GM21737 (cell line): ENCODE results near the gene MGAT3.

Experiments
- ATAC-seq: cut with Tn5 transposase; IDR thresholded peaks from one replicate; pipeline ENCODE4 v1.9.1; 2021; ENCODE audit warnings: mild to moderate bottlenecking, moderate library complexity; ENCODE audit not compliant: unreplicated experiment

Gene MGAT3

GRCh38 chr22:39448205-39449054 lies 8.4 kb upstream of the MGAT3 start:
- ATAC-seq, result no peak

GRCh38 chr22:39449708-39450107 lies 7.1 kb upstream of the MGAT3 start:
- ATAC-seq, result no peak

GRCh38 chr22:39450258-39450955 lies 6.4 kb upstream of the MGAT3 start:
- ATAC-seq, result no peak

GRCh38 chr22:39452740-39453040 lies 4.1 kb upstream of the MGAT3 start:
- ATAC-seq, result no peak

- ATAC-seq, result no peak
These were observed 2.9 kb upstream of the MGAT3 start for GRCh38 chr22:39453765-39454378.

GRCh38 chr22:39454385-39454871 lies 2.4 kb upstream of the MGAT3 start:
- no peak for ATAC-seq

- no peak for ATAC-seq
These were observed 365 bp downstream of the MGAT3 start for GRCh38 chr22:39457198-39457555.

GRCh38 chr22:39457556-39458443 lies 988 bp downstream of the MGAT3 start:
- ATAC-seq, result no peak

GRCh38 chr22:39458444-39459083 lies 1.8 kb downstream of the MGAT3 start:
- ATAC-seq, result no peak

GRCh38 chr22:39459681-39460080 lies 2.9 kb downstream of the MGAT3 start:
- no peak for ATAC-seq

- ATAC-seq, result no peak
These were observed 5.8 kb downstream of the MGAT3 start for GRCh38 chr22:39462443-39463221.

GRCh38 chr22:39463277-39463676 lies 6.5 kb downstream of the MGAT3 start:
- no peak for ATAC-seq

GRCh38 chr22:39463931-39464390 lies 7.1 kb downstream of the MGAT3 start:
- ATAC-seq, result no peak

- ATAC-seq, result no peak
These were observed 9.6 kb downstream of the MGAT3 start for GRCh38 chr22:39466228-39467006.

GRCh38 chr22:39467390-39467895 lies 10.6 kb downstream of the MGAT3 start:
- ATAC-seq, result no peak

GRCh38 chr22:39468487-39469325 lies 11.9 kb downstream of the MGAT3 start:
- no peak for ATAC-seq

- ATAC-seq, result no peak
These were observed 12.5 kb downstream of the MGAT3 start for GRCh38 chr22:39469326-39469680.
